Nephron (organoid): ENCODE data around the gene ZGRF1.
"Not testable (repeated sequence)": the region's sequence is repeated elsewhere in the genome, so short reads cannot be mapped to it uniquely, and the experiment has no call there.

Experiments used
- H3K27ac Mint-ChIP-seq, 3 experiments: 2 replicates each; pipeline ENCODE4 v1.8.0; 2020; ENCODE audit warnings: mixed read lengths in 3 of 3, mild to moderate bottlenecking in 2 of 3, moderate library complexity in 1 of 3
- H3K27me3 Mint-ChIP-seq: 2 replicates; pipeline ENCODE4 v1.8.0; 2021; ENCODE audit warnings: low read depth, mild to moderate bottlenecking, moderate library complexity, mixed read lengths
- H3K36me3 Mint-ChIP-seq: 2 replicates; pipeline ENCODE4 v1.8.0; 2020; ENCODE audit warnings: low read depth, mixed read lengths
- H3K4me1 Mint-ChIP-seq: 2 replicates; pipeline ENCODE4 v1.8.0; 2020; ENCODE audit warnings: mixed read lengths
- H3K4me3 Mint-ChIP-seq, 3 experiments: 2 replicates each; pipeline ENCODE4 v1.8.0; 2020; ENCODE audit warnings: mild to moderate bottlenecking in 3 of 3, mixed read lengths in 3 of 3, moderate library complexity in 2 of 3
- H3K9me3 Mint-ChIP-seq: 2 replicates; pipeline ENCODE4 v1.8.0; 2020; ENCODE audit warnings: mixed read lengths
- TF ChIP-seq, protein P1 (sequence below), 3 experiments: fragments of 200-600 bp; sonication (generic); IDR thresholded peaks; one replicate each; pipeline ENCODE4 v1.5.0; 2021; ENCODE audit warnings: antibody characterized with exemption in 3 of 3; ENCODE audit not compliant: unreplicated experiment in 3 of 3

The ZGRF1 gene

DNA sequence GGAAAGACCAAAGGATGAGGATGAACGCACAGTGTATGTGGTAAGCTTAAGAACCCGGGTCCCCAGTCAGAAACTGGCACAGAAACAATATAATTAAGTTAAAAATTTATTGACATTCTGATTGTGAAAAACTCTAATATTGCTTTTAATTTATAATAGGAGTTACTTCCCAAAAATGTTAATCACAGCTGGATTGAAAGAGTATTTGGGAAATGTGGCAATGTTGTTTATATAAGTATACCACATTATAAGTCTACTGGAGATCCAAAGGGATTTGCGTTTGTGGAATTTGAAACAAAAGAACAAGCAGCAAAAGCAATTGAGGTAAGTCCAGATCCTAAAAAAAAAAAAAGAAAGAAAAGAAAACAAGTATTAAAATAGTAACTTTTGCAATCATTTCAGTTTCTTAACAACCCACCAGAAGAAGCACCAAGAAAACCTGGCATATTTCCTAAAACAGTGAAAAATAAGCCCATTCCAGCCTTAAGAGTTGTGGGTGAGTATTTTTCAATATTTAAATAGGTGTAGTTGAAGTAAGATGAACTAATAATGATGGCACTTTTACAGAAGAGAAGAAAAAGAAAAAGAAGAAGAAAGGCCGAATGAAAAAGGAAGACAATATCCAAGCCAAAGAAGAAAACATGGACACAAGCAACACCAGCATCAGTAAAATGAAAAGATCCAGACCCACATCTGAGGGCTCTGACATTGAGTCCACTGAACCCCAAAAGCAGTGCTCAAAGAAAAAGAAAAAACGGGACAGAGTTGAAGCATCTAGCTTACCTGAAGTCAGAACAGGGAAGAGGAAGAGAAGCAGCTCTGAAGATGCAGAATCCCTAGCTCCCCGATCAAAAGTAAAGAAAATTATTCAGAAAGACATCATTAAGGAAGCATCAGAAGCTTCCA lies 10.2 kb upstream of the ZGRF1 start:
- TF ChIP-seq, protein P1, sequence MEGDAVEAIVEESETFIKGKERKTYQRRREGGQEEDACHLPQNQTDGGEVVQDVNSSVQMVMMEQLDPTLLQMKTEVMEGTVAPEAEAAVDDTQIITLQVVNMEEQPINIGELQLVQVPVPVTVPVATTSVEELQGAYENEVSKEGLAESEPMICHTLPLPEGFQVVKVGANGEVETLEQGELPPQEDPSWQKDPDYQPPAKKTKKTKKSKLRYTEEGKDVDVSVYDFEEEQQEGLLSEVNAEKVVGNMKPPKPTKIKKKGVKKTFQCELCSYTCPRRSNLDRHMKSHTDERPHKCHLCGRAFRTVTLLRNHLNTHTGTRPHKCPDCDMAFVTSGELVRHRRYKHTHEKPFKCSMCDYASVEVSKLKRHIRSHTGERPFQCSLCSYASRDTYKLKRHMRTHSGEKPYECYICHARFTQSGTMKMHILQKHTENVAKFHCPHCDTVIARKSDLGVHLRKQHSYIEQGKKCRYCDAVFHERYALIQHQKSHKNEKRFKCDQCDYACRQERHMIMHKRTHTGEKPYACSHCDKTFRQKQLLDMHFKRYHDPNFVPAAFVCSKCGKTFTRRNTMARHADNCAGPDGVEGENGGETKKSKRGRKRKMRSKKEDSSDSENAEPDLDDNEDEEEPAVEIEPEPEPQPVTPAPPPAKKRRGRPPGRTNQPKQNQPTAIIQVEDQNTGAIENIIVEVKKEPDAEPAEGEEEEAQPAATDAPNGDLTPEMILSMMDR (IDR thresholded peaks at IDR 0.05; ENCODE audit: unreplicated experiment in 3 of 3): no peak
- Mint-ChIP-seq H3K9me3 (no peaks in the 10 kb centered on the region), H3K27me3 (no peaks in the 10 kb centered on the region), H3K36me3 (peaks cover 31% of the 10 kb centered on the region), H3K4me1 (no peaks in the 10 kb centered on the region), H3K4me3 (no peak overlapping the region), H3K27ac (no peak overlapping the region)

DNA sequence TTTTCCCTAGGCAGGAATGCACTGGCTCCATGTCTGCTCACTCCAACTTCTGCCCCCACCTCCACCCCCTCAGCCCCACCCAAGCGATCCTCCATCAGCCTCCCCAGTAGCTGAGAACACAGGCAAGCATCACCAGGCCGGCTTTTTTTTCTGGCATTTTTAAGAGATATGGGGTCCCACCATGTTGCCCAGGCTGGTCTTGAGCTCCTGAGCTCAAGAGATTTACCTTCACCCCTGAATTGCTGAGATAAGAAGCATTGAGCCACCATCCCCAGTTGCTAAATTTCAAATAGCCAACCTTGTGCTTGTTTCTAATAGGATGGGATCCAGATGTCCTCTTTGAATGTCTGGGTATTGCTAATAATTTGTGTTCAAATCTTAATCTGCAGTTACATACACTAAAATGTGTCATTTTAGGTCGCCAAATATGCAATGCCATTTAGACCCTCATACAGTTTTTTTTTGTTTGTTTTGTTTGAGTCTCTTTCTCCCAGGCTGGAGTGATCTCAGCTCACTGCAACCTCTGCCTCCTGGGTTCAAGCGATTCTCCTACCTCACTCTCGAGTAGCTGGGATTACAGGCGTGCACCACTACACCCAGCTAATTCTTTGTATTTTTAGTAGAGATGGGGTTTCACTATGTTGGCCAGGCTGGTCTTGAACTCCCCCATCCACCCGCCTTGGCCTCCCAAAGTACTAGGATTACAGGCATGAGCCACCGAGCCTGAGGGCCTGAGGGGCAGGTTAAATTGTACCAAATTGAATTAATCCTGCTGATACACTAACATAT lies 9.0 kb upstream of the ZGRF1 start:
- no peaks in the 10 kb centered on the region for H3K9me3 Mint-ChIP-seq
- H3K36me3 Mint-ChIP-seq: peaks cover 31% of the 10 kb centered on the region
- no peak overlapping the region for H3K4me3 Mint-ChIP-seq
- no peaks in the 10 kb centered on the region for H3K27me3 Mint-ChIP-seq
- TF ChIP-seq, protein P1 (IDR thresholded peaks at IDR 0.05; ENCODE audit: unreplicated experiment in 3 of 3): no peak
- H3K27ac Mint-ChIP-seq: no peak overlapping the region
- no peaks in the 10 kb centered on the region for H3K4me1 Mint-ChIP-seq

DNA sequence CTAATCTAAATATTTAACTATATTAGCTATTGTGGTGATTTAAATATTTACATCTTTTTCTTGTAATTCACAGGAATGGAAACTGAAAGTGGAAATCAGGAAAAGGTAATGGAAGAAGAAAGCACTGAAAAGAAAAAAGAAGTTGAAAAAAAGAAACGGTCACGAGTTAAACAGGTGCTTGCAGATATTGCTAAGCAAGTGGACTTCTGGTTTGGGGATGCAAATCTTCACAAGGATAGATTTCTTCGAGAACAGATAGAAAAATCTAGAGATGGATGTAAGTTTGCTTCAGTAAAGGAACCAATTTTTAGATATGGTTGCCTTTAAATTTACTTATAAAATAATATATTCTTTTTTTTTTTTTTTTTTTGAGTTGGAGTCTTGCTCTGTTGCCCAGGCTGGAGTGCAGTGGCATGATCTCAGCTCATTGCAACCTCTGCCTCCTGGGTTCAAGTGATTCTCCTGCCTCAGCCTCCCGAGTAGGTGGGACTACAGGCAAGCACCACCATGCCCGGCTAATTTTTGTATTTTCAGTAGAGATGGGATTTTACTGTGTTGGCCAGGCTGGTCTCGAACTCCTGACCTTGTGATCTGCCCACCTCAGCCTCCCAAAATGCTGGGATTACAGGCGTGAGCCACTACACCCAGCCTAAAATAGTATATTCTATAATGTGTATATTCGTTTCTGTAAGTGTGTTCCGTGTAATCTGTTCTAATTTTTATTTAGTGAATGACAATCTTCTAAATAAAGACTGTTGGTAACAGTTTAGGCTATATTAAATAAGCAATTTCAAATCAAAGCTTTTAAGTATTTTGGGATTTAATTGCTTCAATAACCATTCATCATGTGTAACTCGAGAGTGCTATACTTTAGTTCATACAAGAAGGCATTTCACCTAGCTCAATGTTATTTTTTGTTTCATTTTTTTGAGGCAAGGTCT lies 8.2 kb upstream of the ZGRF1 start:
- not testable (repeated sequence) for H3K4me1 Mint-ChIP-seq

DNA sequence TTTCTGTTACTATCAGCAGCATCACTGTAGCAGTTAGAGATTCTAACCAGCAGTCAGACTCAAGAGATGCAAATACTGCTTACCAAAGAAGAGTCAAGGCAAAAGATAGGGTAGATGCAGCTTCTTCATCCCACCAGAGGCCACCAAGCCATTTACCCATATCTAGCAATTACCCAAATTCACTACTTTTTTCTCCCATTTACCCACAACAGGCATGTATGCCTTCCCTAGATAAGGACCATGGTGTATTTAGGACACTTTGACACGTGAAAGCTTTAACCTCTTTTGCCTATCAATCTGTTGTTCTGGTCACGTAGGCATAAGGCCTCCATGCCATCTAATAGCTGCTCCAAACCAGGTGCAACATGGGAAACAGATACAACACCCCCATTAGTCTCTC lies 5.8 kb upstream of the ZGRF1 start:
- Mint-ChIP-seq H3K27ac (no peak overlapping the region), H3K4me1 (peaks cover 5% of the 10 kb centered on the region), H3K36me3 (peaks cover 30% of the 10 kb centered on the region), H3K9me3 (no peaks in the 10 kb centered on the region), H3K4me3 (no peak overlapping the region), H3K27me3 (no peaks in the 10 kb centered on the region)
- TF ChIP-seq, protein P1 (IDR thresholded peaks at IDR 0.05; ENCODE audit: unreplicated experiment in 3 of 3): no peak

More for the DNA sequence above, 8.2 kb upstream of the ZGRF1 start:
- not testable (repeated sequence) for H3K9me3 Mint-ChIP-seq, H3K27me3 Mint-ChIP-seq, H3K4me3 Mint-ChIP-seq, H3K27ac Mint-ChIP-seq
- peaks cover 27% of the 10 kb centered on the region for H3K36me3 Mint-ChIP-seq

DNA sequence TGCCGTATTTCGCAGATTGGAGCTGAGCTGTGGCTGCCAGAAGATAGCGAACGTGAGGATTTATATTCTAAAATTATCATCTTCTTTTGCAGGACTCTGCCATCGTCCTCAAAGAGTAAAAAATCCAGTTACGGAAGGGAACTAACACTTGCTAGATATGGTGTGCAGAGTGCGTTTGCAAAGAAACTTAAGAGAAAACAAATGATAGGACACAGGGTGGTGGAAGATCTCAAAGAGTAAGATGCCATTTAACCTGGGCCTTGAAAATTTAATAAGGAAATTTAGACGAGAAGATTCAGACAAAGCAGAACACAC lies 800 bp upstream of the ZGRF1 start:
- Mint-ChIP-seq H3K27ac (no peak overlapping the region), H3K36me3 (peaks cover 3% of the 10 kb centered on the region), H3K4me3 (no peak overlapping the region), H3K4me1 (peaks cover 10% of the 10 kb centered on the region), H3K27me3 (no peaks in the 10 kb centered on the region), H3K9me3 (no peaks in the 10 kb centered on the region)
- TF ChIP-seq, protein P1 (IDR thresholded peaks at IDR 0.05; ENCODE audit: unreplicated experiment in 3 of 3): no peak
